WI38 (cell line): ENCODE data around the gene STXBP4.

Source experiments
- H3K4me3 ChIP-seq: 2 replicates; pipeline ENCODE4 v1.5.1; 2011; ENCODE audit warnings: low read depth, mild to moderate bottlenecking, control low read depth, low read length
- TF ChIP-seq, protein P1 (sequence below): IDR thresholded peaks from 2 replicates; pipeline ENCODE4 v1.5.1; 2012; ENCODE audit warnings: low read depth, mild to moderate bottlenecking, control low read depth, low read length

The STXBP4 gene

GRCh38 chr17:55198690-55199370 lies 230.3 kb downstream of the STXBP4 start:
- TF ChIP-seq, protein P1, sequence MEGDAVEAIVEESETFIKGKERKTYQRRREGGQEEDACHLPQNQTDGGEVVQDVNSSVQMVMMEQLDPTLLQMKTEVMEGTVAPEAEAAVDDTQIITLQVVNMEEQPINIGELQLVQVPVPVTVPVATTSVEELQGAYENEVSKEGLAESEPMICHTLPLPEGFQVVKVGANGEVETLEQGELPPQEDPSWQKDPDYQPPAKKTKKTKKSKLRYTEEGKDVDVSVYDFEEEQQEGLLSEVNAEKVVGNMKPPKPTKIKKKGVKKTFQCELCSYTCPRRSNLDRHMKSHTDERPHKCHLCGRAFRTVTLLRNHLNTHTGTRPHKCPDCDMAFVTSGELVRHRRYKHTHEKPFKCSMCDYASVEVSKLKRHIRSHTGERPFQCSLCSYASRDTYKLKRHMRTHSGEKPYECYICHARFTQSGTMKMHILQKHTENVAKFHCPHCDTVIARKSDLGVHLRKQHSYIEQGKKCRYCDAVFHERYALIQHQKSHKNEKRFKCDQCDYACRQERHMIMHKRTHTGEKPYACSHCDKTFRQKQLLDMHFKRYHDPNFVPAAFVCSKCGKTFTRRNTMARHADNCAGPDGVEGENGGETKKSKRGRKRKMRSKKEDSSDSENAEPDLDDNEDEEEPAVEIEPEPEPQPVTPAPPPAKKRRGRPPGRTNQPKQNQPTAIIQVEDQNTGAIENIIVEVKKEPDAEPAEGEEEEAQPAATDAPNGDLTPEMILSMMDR, result no peak
- H3K4me3 ChIP-seq, result no peak overlapping the region

GRCh38 chr17:55200904-55201303 lies 232.3 kb downstream of the STXBP4 start:
- TF ChIP-seq, protein P1, result no peak
- H3K4me3 ChIP-seq, result no peak overlapping the region

DNA sequence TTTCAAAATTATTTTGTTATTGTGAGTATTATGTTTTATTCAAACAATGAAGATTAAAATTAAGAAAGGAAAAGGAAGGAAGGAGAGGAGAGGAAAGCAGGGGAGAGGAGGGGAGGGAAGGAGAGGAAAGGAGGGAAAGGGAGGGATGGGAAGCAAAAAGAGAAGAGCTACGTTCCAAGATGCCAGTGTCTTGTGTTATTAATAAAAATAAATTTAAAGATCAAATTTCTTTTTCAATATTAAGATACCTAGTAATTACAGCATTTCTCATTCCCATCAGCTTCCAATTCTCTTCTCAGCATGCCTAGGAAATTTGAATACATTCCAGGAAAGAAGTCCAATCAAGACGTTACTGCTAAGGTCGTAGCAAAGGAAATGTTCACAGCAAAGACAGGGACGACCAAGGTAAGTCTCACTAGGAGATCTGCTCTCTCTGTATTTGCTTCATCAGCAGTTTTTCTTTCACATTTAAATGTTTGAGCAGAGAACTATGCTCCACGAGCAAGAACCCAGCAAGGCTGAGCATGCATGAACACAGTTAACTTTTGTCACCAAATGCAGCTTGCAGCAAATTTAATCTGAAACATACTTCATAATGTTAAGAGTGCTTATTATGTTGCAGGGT lies 232.9 kb downstream of the STXBP4 start:
- TF ChIP-seq, protein P1, result no peak
- H3K4me3 ChIP-seq, result no peak overlapping the region

GRCh38 chr17:55202896-55203295 lies 234.3 kb downstream of the STXBP4 start:
- H3K4me3 ChIP-seq, result no peak overlapping the region
- TF ChIP-seq, protein P1, result no peak

DNA sequence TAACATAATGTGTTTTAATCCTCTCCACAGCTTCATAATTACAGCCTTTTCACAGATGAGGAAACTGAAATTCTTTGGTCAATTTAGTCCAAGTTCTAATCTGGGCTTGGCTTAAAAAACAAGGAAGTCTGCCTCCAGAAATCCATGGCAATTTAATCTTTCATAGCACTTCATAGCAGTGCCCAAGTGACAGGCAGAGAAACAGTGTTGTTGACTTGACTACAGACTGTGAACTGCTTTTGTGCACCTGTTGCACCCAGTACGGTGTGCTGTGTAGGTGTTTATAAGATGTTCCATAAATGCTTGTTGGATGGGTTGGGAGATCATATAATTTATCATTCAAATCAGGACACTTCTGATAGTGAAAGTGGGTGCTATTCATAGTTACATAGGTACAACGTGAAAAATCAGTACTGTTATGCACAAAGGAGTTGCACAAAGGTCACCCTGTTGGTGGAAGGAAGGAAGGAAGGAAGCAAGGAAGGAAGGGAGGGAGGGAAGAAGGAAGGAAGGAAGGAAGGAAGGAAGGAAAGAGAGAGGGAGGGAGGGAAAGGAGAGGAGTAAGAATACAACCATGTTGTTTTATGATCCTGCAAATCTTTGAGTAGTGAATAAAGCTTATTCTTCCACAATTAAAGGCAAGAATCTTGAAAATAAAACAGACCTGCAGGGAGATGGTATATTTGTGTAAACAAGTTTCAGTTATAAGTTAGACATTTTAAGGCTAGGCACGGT lies 239.7 kb downstream of the STXBP4 start:
- TF ChIP-seq, protein P1, result no peak
- no peak overlapping the region for H3K4me3 ChIP-seq

DNA sequence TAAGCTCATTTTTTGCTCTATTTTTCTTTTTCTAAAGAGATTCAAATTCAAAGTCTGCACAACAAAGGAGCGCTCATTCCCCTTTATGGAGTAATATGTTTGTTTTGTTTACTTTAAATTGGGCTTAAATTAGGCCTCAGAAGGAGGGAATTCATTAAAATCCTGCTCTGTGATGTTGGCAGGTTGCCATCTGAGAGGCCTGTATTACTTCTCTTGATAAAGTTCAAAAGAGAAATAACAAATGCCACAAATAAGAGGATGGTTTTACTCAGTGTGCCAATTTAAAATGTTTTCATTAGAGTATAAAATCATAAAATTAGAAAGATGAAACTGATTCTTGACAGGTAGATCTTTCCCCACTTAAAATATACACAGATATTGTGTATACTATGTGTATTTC lies 241.7 kb downstream of the STXBP4 start:
- no peak overlapping the region for H3K4me3 ChIP-seq
- TF ChIP-seq, protein P1, result no peak

DNA sequence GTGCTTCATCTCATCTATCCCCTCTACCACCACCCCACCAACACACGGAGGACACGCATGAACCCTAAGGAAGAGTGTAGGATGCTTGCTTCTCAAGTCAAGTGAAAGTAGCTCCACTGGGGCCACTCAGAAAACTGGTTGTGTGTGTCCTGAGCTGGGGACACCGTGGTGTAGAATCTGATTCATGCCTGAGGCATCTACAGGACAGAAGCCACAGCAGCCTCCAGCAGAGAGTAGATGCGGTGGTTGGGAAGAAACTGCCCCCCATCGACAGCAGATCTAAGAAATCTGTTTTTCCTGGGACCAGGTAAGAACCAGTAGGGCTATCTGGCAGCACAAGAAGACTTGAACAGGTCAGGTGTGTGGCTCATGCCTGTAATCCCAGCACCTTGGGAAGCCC lies 244.3 kb downstream of the STXBP4 start:
- TF ChIP-seq, protein P1, result no peak

More for the DNA sequence above, 244.3 kb downstream of the STXBP4 start:
- H3K4me3 ChIP-seq, result no peak overlapping the region
